SK-N-SH (cell line): Measurements from ENCODE around the gene HERC3. TPM values are rescaled to one million over a fixed set of nuclear protein-coding genes. Genes with fewer than 3 reads are reported as not detected.

Source experiments
- CTCF ChIA-PET: fragments of 300-600, 350-600 bp; formaldehyde crosslinking; extraction: SDS; loops from one replicate; lab custom pipeline; 2021; lab: Yijun Ruan, JAX
- POLR2A ChIA-PET: fragments of 350-600 bp; sonication (Branson Sonifier 250); formaldehyde crosslinking; extraction: SDS; loops from one replicate; lab custom pipeline; 2020; ENCODE audit warnings: antibody characterized with exemption, inconsistent platforms; lab: Yijun Ruan, JAX
- DNase-seq: peaks from one replicate; pipeline ENCODE4 v3.0.0; 2012
- H2AFZ ChIP-seq: fragments of 200-600 bp; sonication (generic); 2 replicates; pipeline ENCODE4 v1.8.1; 2016; ENCODE audit warnings: antibody characterized with exemption, mild to moderate bottlenecking, low read depth
- H3F3A ChIP-seq: fragments of 200-600 bp; sonication (generic); replicated peaks from 2 replicates; pipeline ENCODE3; 2016; ENCODE audit warnings: antibody characterized with exemption, mild to moderate bottlenecking; ENCODE audit not compliant: insufficient read depth
- H3K27ac ChIP-seq, 2 experiments: fragments of 200-500 bp in 1 of 2; fragments of 200-600 bp in 1 of 2; sonication (Bioruptor generic) in 1 of 2; sonication (generic), shearing (Covaris generic) in 1 of 2; 2 replicates each; pipeline versions ENCODE4 v1.5.1 to v1.6.1; 2014 to 2016; ENCODE audit warnings: low read depth in 2 of 2, inconsistent platforms in 1 of 2, low read length in 1 of 2, mild to moderate bottlenecking in 1 of 2, mixed read lengths in 1 of 2
- H3K27me3 ChIP-seq: fragments of 200-600 bp; sonication (generic), shearing (Covaris generic); 2 replicates; pipeline ENCODE4 v1.6.1; 2016; ENCODE audit warnings: mixed run types; ENCODE audit not compliant: insufficient read depth
- H3K36me3 ChIP-seq, 2 experiments: fragments of 200-500 bp in 1 of 2; fragments of 200-600 bp in 1 of 2; sonication (Bioruptor generic) in 1 of 2; sonication (generic) in 1 of 2; replicated peaks in 1 of 2; 2 replicates each; pipeline versions ENCODE3 to v1.5.1; 2014 to 2016; ENCODE audit warnings: low read length in 1 of 2, mild to moderate bottlenecking in 1 of 2; ENCODE audit not compliant: insufficient read depth in 2 of 2, control insufficient read depth in 1 of 2
- H3K4me1 ChIP-seq, 2 experiments: fragments of 200-500 bp in 1 of 2; fragments of 200-600 bp in 1 of 2; sonication (Bioruptor generic) in 1 of 2; sonication (generic), shearing (Covaris generic) in 1 of 2; 2 replicates each; pipeline versions ENCODE4 v1.5.1 to v1.6.1; 2014 to 2016; ENCODE audit warnings: low read depth in 1 of 2, low read length in 1 of 2, mixed run types in 1 of 2; ENCODE audit not compliant: insufficient read depth in 2 of 2, control insufficient read depth in 1 of 2
- H3K4me2 ChIP-seq: fragments of 200-600 bp; sonication (generic), shearing (Covaris generic); 2 replicates; pipeline ENCODE4 v1.6.1; 2017; ENCODE audit warnings: mixed run types
- H3K4me3 ChIP-seq, 2 experiments: fragments of 200-500 bp in 1 of 2; fragments of 200-600 bp in 1 of 2; sonication (Bioruptor generic) in 1 of 2; sonication (generic), shearing (Covaris generic) in 1 of 2; 2 replicates each; pipeline versions ENCODE4 v1.5.1 to v1.8.1; 2014 to 2016; ENCODE audit warnings: low read depth in 2 of 2, inconsistent platforms in 1 of 2, low read length in 1 of 2, mild to moderate bottlenecking in 1 of 2, mixed read lengths in 1 of 2, moderate library complexity in 1 of 2
- H3K79me2 ChIP-seq: fragments of 200-600 bp; sonication (generic); 2 replicates; pipeline ENCODE4 v1.8.1; 2017; ENCODE audit warnings: mild to moderate bottlenecking; ENCODE audit not compliant: insufficient read depth
- H3K9ac ChIP-seq: fragments of 200-600 bp; sonication (generic); 2 replicates; pipeline ENCODE4 v1.6.1; 2017; ENCODE audit warnings: mixed run types
- H3K9me2 ChIP-seq: fragments of 200-600 bp; sonication (generic); 2 replicates; pipeline ENCODE4 v1.6.1; 2017; ENCODE audit warnings: mixed run types
- H3K9me3 ChIP-seq: fragments of 200-600 bp; sonication (generic); 2 replicates; pipeline ENCODE4 v1.6.1; 2017; ENCODE audit warnings: mixed run types, mild to moderate bottlenecking, moderate library complexity
- H4K20me1 ChIP-seq: fragments of 200-600 bp; sonication (generic); 2 replicates; pipeline ENCODE4 v1.6.1; 2017; ENCODE audit warnings: mild to moderate bottlenecking, mixed run types; ENCODE audit not compliant: insufficient read depth
- CHD2 ChIP-seq: fragments of 150-350 bp; IDR thresholded peaks from 2 replicates; pipeline ENCODE4 v1.6.1; 2018; ENCODE audit warnings: low read length; ENCODE audit not compliant: partially characterized antibody
- EP300 ChIP-seq, 2 experiments: IDR thresholded peaks; 2 replicates each; pipeline versions ENCODE4 v1.4.0 to v1.6.1; 2012; ENCODE audit warnings: borderline replicate concordance in 1 of 2, low read depth in 1 of 2, low read length in 1 of 2
- FOXM1 ChIP-seq: IDR thresholded peaks from 2 replicates; pipeline ENCODE4 v1.4.0; 2012; ENCODE audit warnings: low read depth, mild to moderate bottlenecking
- MEF2A ChIP-seq: IDR thresholded peaks from 2 replicates; pipeline ENCODE4 v1.4.0; 2012; ENCODE audit warnings: low read depth, borderline replicate concordance
- MXI1 ChIP-seq: IDR thresholded peaks from 2 replicates; pipeline ENCODE4 v1.6.1; 2012; ENCODE audit warnings: mild to moderate bottlenecking, low read depth, low read length, improper control_type of control experiment
- NRF1 ChIP-seq: IDR thresholded peaks from 2 replicates; pipeline ENCODE4 v1.6.1; 2012; ENCODE audit warnings: low read depth, mild to moderate bottlenecking, low read length
- RAD21 ChIP-seq: IDR thresholded peaks from 2 replicates; pipeline ENCODE4 v1.6.1; 2012; ENCODE audit warnings: mild to moderate bottlenecking, low read length
- RCOR1 ChIP-seq: fragments of 150-350 bp; IDR thresholded peaks from 2 replicates; pipeline ENCODE4 v1.6.1; 2017; ENCODE audit warnings: antibody characterized with exemption, low read length
- SIN3A ChIP-seq: IDR thresholded peaks from 2 replicates; pipeline ENCODE4 v1.6.1; 2012; ENCODE audit warnings: low read depth, mild to moderate bottlenecking, low read length, moderate library complexity, borderline replicate concordance
- SMC3 ChIP-seq: IDR thresholded peaks from 2 replicates; pipeline ENCODE4 v1.6.1; 2012; ENCODE audit warnings: low read depth, low read length, improper control_type of control experiment
- TAF1 ChIP-seq: IDR thresholded peaks from 2 replicates; pipeline ENCODE4 v1.6.1; 2012; ENCODE audit warnings: low read depth, mild to moderate bottlenecking, low read length, moderate library complexity, borderline replicate concordance
- TEAD4 ChIP-seq: IDR thresholded peaks from 2 replicates; pipeline ENCODE4 v1.4.0; 2012; ENCODE audit warnings: mild to moderate bottlenecking, borderline replicate concordance; ENCODE audit not compliant: insufficient read depth
- YY1 ChIP-seq: IDR thresholded peaks from 2 replicates; pipeline ENCODE4 v1.4.0; 2012; ENCODE audit warnings: low read depth, mild to moderate bottlenecking
- WGBS: methylation state at CpG from one replicate; pipeline ENCODE4 v1.1.6; 2017; ENCODE audit warnings: low lambda C conversion rate; 5-methylcytosine and 5-hydroxymethylcytosine counted together
- polyA plus RNA-seq, 3 experiments: library from polyadenylated mRNA; depleted of rRNA; stranded (reverse); fragments of >200 nt; gene quantifications; 2 replicates each; pipeline ENCODE4 v1.2.3, GENCODE V29; 2012
- TF ChIP-seq, protein P1 (sequence below): fragments of 200-600 bp; sonication (generic); IDR thresholded peaks from 2 replicates; pipeline ENCODE4 v1.6.1; 2017; ENCODE audit warnings: antibody characterized with exemption, mild to moderate bottlenecking, moderate library complexity
- TF ChIP-seq, protein P2 (sequence below): IDR thresholded peaks from 2 replicates; pipeline ENCODE4 v1.4.0; 2012; ENCODE audit warnings: low read depth, borderline replicate concordance
- TF ChIP-seq, protein P3 (sequence below): IDR thresholded peaks from 2 replicates; pipeline ENCODE4; 2012
- TF ChIP-seq, protein P4 (sequence below): IDR thresholded peaks from 2 replicates; pipeline ENCODE4 v1.4.0; 2012; ENCODE audit warnings: low read depth, borderline replicate concordance
- TF ChIP-seq, protein P5 (sequence below): IDR thresholded peaks from 2 replicates; pipeline ENCODE4 v1.4.0; 2012; ENCODE audit warnings: low read depth
- TF ChIP-seq, protein P6 (sequence below): fragments of 150-350 bp; IDR thresholded peaks from 2 replicates; pipeline ENCODE4 v1.6.1; 2016; ENCODE audit warnings: mild to moderate bottlenecking, low read depth, low read length

Gene HERC3
- polyA plus RNA-seq, 1 of the 3 experiments (the other 2 are of a cell fraction) = 4.6 TPM

DNA sequence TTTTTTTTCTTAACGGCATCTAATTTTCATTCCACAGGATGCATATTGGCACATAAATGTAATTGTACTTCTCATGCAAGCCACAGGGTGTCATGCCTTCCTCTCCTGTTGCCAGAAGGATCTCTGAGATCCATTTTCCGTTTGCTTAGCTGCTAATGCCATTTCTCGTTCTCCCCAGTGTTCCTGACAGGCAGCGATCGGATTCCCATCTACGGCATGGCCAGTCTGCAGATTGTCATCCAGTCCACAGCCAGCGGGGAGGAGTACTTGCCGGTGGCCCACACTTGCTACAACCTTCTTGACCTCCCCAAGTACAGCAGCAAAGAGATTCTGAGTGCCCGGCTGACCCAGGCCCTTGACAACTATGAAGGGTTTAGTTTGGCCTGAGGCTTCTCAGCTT is 114.3 kb downstream of the HERC3 start:
- TF ChIP-seq, protein P1, sequence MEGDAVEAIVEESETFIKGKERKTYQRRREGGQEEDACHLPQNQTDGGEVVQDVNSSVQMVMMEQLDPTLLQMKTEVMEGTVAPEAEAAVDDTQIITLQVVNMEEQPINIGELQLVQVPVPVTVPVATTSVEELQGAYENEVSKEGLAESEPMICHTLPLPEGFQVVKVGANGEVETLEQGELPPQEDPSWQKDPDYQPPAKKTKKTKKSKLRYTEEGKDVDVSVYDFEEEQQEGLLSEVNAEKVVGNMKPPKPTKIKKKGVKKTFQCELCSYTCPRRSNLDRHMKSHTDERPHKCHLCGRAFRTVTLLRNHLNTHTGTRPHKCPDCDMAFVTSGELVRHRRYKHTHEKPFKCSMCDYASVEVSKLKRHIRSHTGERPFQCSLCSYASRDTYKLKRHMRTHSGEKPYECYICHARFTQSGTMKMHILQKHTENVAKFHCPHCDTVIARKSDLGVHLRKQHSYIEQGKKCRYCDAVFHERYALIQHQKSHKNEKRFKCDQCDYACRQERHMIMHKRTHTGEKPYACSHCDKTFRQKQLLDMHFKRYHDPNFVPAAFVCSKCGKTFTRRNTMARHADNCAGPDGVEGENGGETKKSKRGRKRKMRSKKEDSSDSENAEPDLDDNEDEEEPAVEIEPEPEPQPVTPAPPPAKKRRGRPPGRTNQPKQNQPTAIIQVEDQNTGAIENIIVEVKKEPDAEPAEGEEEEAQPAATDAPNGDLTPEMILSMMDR = peak; percentile 68
- TF ChIP-seq EP300 (IDR thresholded peaks at IDR 0.05; ENCODE audit: borderline replicate concordance in 1 of 2, low read depth in 1 of 2, low read length in 1 of 2) (no peak), MEF2A (no peak), TEAD4 (no peak), SIN3A (no peak), FOXM1 (no peak), CHD2 (no peak), YY1 (no peak), TAF1 (no peak), MXI1 (no peak), RAD21 (peak; percentile 88), RCOR1 (no peak), NRF1 (no peak), SMC3 (peak; percentile 84)
- TF ChIP-seq, protein P2, sequence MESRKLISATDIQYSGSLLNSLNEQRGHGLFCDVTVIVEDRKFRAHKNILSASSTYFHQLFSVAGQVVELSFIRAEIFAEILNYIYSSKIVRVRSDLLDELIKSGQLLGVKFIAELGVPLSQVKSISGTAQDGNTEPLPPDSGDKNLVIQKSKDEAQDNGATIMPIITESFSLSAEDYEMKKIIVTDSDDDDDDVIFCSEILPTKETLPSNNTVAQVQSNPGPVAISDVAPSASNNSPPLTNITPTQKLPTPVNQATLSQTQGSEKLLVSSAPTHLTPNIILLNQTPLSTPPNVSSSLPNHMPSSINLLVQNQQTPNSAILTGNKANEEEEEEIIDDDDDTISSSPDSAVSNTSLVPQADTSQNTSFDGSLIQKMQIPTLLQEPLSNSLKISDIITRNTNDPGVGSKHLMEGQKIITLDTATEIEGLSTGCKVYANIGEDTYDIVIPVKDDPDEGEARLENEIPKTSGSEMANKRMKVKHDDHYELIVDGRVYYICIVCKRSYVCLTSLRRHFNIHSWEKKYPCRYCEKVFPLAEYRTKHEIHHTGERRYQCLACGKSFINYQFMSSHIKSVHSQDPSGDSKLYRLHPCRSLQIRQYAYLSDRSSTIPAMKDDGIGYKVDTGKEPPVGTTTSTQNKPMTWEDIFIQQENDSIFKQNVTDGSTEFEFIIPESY = no peak
- TF ChIP-seq, protein P3, sequence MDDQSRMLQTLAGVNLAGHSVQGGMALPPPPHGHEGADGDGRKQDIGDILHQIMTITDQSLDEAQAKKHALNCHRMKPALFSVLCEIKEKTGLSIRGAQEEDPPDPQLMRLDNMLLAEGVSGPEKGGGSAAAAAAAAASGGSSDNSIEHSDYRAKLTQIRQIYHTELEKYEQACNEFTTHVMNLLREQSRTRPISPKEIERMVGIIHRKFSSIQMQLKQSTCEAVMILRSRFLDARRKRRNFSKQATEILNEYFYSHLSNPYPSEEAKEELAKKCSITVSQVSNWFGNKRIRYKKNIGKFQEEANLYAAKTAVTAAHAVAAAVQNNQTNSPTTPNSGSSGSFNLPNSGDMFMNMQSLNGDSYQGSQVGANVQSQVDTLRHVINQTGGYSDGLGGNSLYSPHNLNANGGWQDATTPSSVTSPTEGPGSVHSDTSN = no peak
- TF ChIP-seq, protein P4, sequence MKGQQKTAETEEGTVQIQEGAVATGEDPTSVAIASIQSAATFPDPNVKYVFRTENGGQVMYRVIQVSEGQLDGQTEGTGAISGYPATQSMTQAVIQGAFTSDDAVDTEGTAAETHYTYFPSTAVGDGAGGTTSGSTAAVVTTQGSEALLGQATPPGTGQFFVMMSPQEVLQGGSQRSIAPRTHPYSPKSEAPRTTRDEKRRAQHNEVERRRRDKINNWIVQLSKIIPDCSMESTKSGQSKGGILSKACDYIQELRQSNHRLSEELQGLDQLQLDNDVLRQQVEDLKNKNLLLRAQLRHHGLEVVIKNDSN = no peak
- TF ChIP-seq, protein P5, sequence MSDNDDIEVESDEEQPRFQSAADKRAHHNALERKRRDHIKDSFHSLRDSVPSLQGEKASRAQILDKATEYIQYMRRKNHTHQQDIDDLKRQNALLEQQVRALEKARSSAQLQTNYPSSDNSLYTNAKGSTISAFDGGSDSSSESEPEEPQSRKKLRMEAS = no peak
- TF ChIP-seq, protein P6, sequence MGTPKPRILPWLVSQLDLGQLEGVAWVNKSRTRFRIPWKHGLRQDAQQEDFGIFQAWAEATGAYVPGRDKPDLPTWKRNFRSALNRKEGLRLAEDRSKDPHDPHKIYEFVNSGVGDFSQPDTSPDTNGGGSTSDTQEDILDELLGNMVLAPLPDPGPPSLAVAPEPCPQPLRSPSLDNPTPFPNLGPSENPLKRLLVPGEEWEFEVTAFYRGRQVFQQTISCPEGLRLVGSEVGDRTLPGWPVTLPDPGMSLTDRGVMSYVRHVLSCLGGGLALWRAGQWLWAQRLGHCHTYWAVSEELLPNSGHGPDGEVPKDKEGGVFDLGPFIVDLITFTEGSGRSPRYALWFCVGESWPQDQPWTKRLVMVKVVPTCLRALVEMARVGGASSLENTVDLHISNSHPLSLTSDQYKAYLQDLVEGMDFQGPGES = no peak
- Histone ChIP-seq H3K27ac (peak overlapping the region in 1 of 2 experiments; percentile 25; a peak in 1 of 4 replicates), H2AFZ (no peak overlapping the region), H3F3A (no peaks in the 10 kb centered on the region), H3K9me2 (no peaks in the 10 kb centered on the region), H3K27me3 (no peaks in the 10 kb centered on the region), H3K36me3 (peaks cover 0 to 9% of the 10 kb centered on the region in 2 experiments), H3K9ac (no peak overlapping the region), H3K4me1 (peaks cover 0 to 2% of the 10 kb centered on the region in 2 experiments; a peak in 1 of 4 replicates), H3K4me2 (no peak overlapping the region), H4K20me1 (no peaks in the 10 kb centered on the region), H3K79me2 (no peaks in the 10 kb centered on the region), H3K9me3 (no peaks in the 10 kb centered on the region), H3K4me3 (no peak overlapping the region)
- WGBS = 53% methylated on average over 9 of the region's 9 CpGs
- DNase-seq = peak; percentile 57
- POLR2A ChIA-PET = no interaction called here
- CTCF ChIA-PET = interaction anchor here (0.6 to 6.1 kb wide), 40 partner anchors 10 to 405 kb away, joined by 3 to 47 read pairs (median 4); partner anchors contain the start of gene NAP1L5
